Activated CD8-positive, alpha-beta memory T cell treated with anti-CD3 and anti-CD28 coated beads for 48 hours (primary cell): ENCODE measurements around the gene ERI2.
A peak's percentile ranks its signal among the peaks of the same experiment; 100 is the strongest.
"Not testable (repeated sequence)": the region's sequence is repeated elsewhere in the genome, so short reads cannot be mapped to it uniquely, and the experiment has no call there.

Experiments
- DNase-seq, 3 experiments: peaks; one replicate each; pipeline ENCODE4 v3.0.0-alpha.2; 2020; ENCODE audit warnings: low read depth in 2 of 3, low spot score in 2 of 3

Gene ERI2

GRCh38 chr16:20765732-20766131 lies 40.5 kb downstream of the ERI2 start:
- DNase-seq, result no peak

- not testable (repeated sequence) for DNase-seq
Measured at GRCh38 chr16:20764448-20764847, 41.8 kb downstream of the ERI2 start.

GRCh38 chr16:20763461-20764232 lies 42.6 kb downstream of the ERI2 start, which contains the start of gene ACSM3:
Gene ACSM3 (plus strand): TSS chr16:20764014. CDS start chr16:20770035, 6,021 bp downstream.
- DNase-seq, result peak in 2 of 3 experiments; percentile 5 to 28

- no peak for DNase-seq
Measured at GRCh38 chr16:20762404-20763123, 43.7 kb downstream of the ERI2 start.

DNA sequence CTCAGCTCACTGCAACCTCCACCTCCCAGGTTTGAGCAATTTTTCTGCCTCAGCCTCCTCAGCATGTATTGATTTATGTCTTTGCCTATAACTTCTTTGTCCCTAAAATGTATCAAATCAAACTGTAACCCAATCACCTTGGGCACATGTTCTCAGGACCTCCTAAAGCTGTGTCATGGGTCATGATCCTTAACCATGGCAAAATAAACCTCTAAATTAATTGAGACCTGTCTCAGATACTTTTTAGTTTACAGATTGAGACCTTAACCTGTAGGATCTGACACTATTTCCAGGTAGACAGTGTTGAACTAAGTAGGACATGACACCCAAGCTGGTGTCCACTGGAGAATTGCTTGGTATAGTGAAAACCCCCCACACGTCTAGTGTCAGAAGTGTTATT lies 45.1 kb downstream of the ERI2 start:
- DNase-seq, result no peak

GRCh38 chr16:20760346-20760745 lies 45.9 kb downstream of the ERI2 start:
- DNase-seq, result no peak

DNA sequence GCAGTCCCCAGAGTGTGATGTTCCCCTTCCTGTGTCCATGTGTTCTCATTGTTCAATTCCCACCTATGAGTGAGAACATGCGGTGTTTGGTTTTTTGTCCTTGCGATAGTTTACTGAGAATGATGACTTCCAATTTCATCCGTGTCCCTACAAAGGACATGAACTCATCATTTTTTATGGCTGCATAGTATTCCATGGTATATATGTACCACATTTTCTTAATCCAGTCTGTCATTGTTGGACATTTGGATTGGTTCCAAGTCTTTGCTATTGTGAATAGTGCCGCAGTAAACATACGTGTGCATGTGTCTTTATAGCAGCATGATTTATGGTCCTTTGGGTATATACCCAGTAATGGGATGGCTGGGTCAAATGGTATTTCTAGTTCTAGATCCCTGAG lies 50.5 kb downstream of the ERI2 start:
- not testable (repeated sequence) for DNase-seq

DNA sequence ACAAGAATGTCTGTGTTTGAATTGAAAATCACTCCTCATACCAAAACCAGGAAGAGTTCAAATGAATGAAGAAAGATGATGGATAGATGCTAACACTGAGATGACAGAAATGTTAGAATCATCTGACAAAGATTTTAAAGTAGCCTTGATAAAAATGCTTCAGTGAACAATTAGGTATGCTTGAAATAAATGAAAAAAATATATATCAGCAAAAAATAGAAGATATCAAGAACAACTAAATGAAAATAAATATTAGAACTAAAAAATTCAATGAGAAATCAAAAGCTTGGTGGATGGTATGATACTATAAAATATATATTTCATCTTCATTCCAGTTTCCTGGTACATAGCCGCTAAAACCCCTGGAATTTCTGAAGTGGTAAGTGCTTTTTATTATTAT lies 51.0 kb downstream of the ERI2 start:
- DNase-seq, result no peak

GRCh38 chr16:20753727-20754126 lies 52.5 kb downstream of the ERI2 start:
- DNase-seq, result no peak

GRCh38 chr16:20750558-20750957 lies 55.7 kb downstream of the ERI2 start:
- no peak for DNase-seq

- no peak for DNase-seq
Measured at GRCh38 chr16:20749474-20749873, 56.8 kb downstream of the ERI2 start.

DNA sequence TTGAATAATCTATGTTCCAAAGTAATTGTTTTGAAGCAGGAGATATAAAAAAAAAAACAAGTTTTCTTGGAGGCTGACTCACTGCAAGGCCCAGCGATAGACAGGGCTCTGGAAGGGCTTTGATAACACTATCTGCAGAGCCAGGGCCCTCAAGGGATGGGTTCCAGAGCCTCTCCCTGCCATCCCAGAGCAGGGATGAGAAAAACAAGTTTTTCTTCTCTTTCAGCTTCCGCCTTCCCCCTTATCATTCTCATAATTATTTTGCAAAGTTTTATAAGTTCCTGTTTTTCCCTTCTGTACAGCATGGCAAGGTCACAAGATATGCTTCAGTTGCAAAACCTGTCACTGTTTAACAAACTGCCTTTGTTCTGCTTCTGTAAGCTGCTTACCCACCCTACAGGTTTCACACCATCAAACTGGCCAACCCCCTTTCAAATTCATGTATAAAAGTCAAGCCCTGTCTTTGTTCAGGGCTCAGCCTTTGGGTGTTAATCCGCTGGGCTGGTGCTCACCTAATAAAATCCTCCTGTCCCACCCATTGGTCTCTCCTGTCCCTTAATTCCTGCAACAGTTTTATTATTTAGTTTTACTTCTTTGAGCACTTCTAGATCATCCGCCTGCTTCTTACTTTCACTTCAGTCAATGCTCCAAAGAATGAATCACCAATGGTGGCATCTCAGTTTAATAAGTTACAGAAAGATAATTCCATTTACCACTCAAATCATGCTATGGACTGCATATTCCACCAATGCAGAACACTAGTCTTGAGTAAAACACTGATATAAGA lies 59.0 kb downstream of the ERI2 start:
- DNase-seq, result no peak

- DNase-seq, result no peak
Measured at GRCh38 chr16:20746461-20746860, 59.8 kb downstream of the ERI2 start.
